Sigmoid colon (tissue), 4 donors: ENCODE measurements around the gene SESN3.

Experiments
- CTCF ChIP-seq, 4 experiments: fragments of 450-650 bp in 3 of 4; fragments of 200-600 bp in 1 of 4; IDR thresholded peaks; one replicate each; pipeline ENCODE4 v1.5.1; 2016 to 2019; ENCODE audit warnings: antibody characterized with exemption in 4 of 4, mild to moderate bottlenecking in 3 of 4, moderate library complexity in 2 of 4
- EP300 ChIP-seq, 4 donors: sonication (generic); formaldehyde crosslinking; IDR thresholded peaks; one replicate each; pipeline ENCODE4 v1.6.1; 2017; ENCODE audit warnings: antibody characterized with exemption in 4 of 4
- POLR2A ChIP-seq, 2 donors: fragments of 450-650 bp; IDR thresholded peaks; one replicate each; pipeline ENCODE4 v1.6.1; 2016; ENCODE audit warnings: antibody characterized with exemption in 2 of 2, mild to moderate bottlenecking in 2 of 2, moderate library complexity in 2 of 2
- POLR2AphosphoS5 ChIP-seq, 4 donors: sonication (generic); formaldehyde crosslinking; IDR thresholded peaks; one replicate each; pipeline ENCODE4 v1.6.1; 2017; ENCODE audit warnings: antibody characterized with exemption in 4 of 4

GRCh38 chr11:95119361-95120060 lies 111.5 kb downstream of the SESN3 start:
- TF ChIP-seq POLR2AphosphoS5 (IDR thresholded peaks at IDR 0.05) = no peak
- TF ChIP-seq CTCF (IDR thresholded peaks at IDR 0.05) = no peak
- TF ChIP-seq EP300 (IDR thresholded peaks at IDR 0.05) = no peak
- no peak for TF ChIP-seq POLR2A (IDR thresholded peaks at IDR 0.05)
